ENCODE measurements around the gene UBL4A. TPM values are rescaled to one million over a fixed set of nuclear protein-coding genes. Genes with fewer than 3 reads are reported as not detected.

Gene UBL4A
- total and polyA plus RNA-seq, 9 of the 15 experiments (the other 6 are each of a cell fraction or from before 2014, with no cell fraction given) = 15.2 to 140 (median 100) TPM

GRCh38 chrX:154439841-154440240 is 46.6 kb downstream of the UBL4A start:
- H4K20me1 ChIP-seq (replicated peaks; ENCODE audit: control insufficient read depth, insufficient read depth, low read length) = peaks cover 5% of the 10 kb centered on the region; the same call in 1 of the 2 replicates
- ChIA-PET POLR2A (no interaction called here), CTCF (ENCODE audit: low intra/inter-chr PET ratio) (no interaction called here)
- ATAC-seq (no peak), DNase-seq (ENCODE audit: extremely low read depth in 1 of 4, low spot score in 3 of 4) (no peak), FAIRE-seq (no peak)
- 88% methylated on average over 9 of the region's 18 CpGs for WGBS (ENCODE audit: insufficient coverage, low coverage, missing lambda C conversion rate)
- no peaks in the 10 kb centered on the region for H3K9me3 ChIP-seq (replicated peaks; ENCODE audit: control insufficient read depth, insufficient read depth, low read depth, low read length)
- intact Hi-C loops (cut with micrococcal nuclease) = no loop called here
- no peak overlapping the region for H3K4me3 ChIP-seq
- peaks cover 6 to 48% of the 10 kb centered on the region in 2 experiments; a peak in 4 of 5 replicates for H3K4me1 ChIP-seq (replicated peaks in 1 of 2; ENCODE audit: control insufficient read depth in 2 of 2, insufficient read depth in 2 of 2, low read length in 2 of 2)
- H3K9me1 ChIP-seq (ENCODE audit: control insufficient read depth, insufficient read depth, low read length) = peaks cover 3% of the 10 kb centered on the region
- no peaks in the 10 kb centered on the region for H3K27me3 ChIP-seq (ENCODE audit: control insufficient read depth in 2 of 2, insufficient read depth in 2 of 2, low read length in 2 of 2)
- H3K27ac ChIP-seq (ENCODE audit: extremely low read depth, low read depth, low read length) = no peak overlapping the region
- TF ChIP-seq JUND (IDR thresholded peaks at IDR 0.05; ENCODE audit: borderline replicate concordance, low read depth, low read length) (no peak), JUND (tag; IDR thresholded peaks at IDR 0.05; ENCODE audit: borderline replicate concordance, low read depth, low read length) (no peak), ZNF395 (CRISPR knock-in tag; IDR thresholded peaks at IDR 0.05) (no peak), ZBTB5 (IDR thresholded peaks at IDR 0.05) (no peak), TCF7L2 (IDR thresholded peaks at IDR 0.05; ENCODE audit: low read depth, low read length) (no peak), ZNF561 (CRISPR knock-in tag; conservative IDR thresholded peaks at IDR 0.05) (no peak)
- peaks cover 30% of the 10 kb centered on the region for H3K79me2 ChIP-seq (ENCODE audit: control insufficient read depth, insufficient read depth, low read length)
- in situ Hi-C loops (cut with MboI) = no loop called here
- H3K9ac ChIP-seq (ENCODE audit: insufficient read depth in 1 of 2, low read depth in 2 of 2, low read length in 2 of 2) = no peak overlapping the region
- H2AFZ ChIP-seq (ENCODE audit: low read depth, low read length) = no peak overlapping the region
- no TSS peak for BruUV-seq (replicated peaks)
- H3K36me3 ChIP-seq (ENCODE audit: control insufficient read depth, insufficient read depth, low read length) = peaks cover 54% of the 10 kb centered on the region; the same call in 2 of the 3 replicates
- H3K4me2 ChIP-seq (ENCODE audit: insufficient read depth, low read length) = no peak overlapping the region
